Amniotic epithelial cell (primary cell): ENCODE data around the gene NT5DC4.

Experiments
- DNase-seq: peaks from one replicate; pipeline ENCODE4 v3.0.0-alpha.2; 2010; ENCODE audit warnings: low read depth

The NT5DC4 gene

GRCh38 chr2:112723547-112723940 is 2.7 kb downstream of the NT5DC4 start:
- DNase-seq: no peak

DNA sequence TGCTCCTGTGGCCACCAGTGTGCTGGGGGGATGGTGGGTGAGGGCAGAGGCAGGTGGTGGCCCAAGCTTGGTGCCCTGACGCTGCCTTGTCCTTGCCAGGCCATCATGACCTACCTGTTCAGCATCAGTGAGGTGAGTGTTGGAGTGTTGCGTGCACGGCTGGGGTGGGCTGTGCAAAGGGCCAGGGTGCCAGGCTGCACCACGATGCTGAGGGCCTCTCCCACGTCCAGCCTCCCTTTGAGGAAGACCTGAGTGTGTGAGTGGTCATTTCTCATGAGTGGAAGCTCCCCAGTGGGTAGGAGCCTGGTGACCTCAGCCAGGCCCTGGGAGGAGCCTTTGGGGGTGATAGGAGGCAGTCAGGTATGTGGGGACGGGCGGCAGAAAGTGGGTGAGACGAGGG is 3.2 kb downstream of the NT5DC4 start:
- DNase-seq: no peak

DNA sequence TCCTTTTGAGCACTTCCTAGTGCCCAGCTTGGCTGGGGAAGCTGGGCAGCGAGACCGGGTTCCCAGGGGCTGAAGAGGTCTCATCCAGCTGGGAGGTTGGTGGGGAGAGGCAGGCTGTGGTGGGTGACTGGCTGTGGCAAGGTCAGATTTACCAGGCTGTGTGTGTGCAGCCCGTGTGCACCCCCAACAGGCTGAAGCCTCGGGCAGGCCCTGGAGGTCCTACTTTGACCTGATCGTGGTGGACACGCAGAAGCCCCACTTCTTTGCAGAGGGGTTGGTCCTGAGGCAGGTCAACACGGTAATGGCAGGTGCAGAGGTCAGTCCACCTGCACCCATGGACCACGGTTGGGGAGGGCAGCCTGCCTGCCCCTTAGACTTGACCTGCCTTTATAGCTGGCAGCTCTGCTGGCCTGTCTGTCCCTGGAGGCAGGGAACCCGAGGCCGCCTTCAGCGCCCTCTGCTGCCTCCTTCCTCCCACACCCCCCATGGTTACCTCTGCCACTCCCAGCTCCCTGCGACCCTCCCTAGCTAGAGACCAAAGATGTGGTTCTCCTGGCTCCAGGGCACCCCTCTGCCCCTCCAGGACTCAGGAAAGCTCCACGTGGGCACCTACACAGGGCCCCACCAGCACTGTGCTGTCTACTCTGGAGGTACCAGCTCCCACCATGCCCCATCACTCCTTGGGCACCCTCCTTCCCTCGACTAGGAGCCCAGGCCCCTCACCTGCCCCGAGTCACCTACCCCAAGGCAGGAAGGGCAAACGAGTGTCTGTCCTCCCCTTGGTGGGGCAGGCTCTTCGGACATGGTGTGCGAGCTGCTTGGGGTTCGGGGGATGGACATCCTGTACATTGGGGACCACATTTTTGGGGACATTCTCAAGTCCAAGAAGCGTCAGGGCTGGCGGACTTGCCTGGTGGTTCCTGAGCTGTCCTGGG is 4.0 kb downstream of the NT5DC4 start:
- peak; percentile 27 for DNase-seq

- DNase-seq: no peak
Observed at GRCh38 chr2:112725545-112726457, 5.0 kb downstream of the NT5DC4 start.

DNA sequence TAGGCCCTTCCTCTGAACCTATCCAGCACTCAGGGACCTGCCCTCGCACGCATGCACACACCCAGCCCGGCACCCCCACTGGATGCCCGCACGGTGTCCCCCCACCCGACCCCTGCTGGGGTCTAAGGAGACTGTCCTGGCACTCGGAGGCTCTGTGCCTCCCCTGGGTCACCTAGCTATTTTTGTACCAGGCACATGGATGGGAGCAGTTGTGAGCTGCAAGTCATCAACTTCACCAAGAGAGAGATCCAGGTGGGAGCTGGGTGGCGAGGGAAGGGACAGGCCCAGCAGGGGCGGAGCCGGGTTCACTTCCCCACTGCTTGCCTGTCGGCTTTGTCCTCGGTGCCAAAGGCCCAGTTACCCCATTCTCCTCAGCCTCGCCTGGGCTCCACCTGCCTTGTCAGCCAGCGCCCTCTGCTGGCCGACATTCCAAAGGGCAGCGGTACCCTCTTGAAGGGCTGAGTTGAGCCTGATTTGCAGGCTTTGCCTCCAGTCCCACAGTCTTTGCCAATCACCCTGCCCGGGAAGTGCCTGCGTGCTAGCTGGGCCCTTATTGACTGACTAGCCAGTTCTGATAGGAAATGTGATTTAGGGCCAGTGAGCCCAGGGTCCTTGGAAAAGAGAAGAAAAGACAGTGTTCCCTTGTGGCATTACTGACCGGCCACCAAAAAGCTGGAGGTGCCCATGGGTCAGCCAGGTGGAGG is 5.8 kb downstream of the NT5DC4 start:
- peak; percentile 84 for DNase-seq

- DNase-seq: no peak
Observed at GRCh38 chr2:112727276-112728028, 6.6 kb downstream of the NT5DC4 start.

- DNase-seq: no peak
Observed at GRCh38 chr2:112728029-112728362, 7.2 kb downstream of the NT5DC4 start.

DNA sequence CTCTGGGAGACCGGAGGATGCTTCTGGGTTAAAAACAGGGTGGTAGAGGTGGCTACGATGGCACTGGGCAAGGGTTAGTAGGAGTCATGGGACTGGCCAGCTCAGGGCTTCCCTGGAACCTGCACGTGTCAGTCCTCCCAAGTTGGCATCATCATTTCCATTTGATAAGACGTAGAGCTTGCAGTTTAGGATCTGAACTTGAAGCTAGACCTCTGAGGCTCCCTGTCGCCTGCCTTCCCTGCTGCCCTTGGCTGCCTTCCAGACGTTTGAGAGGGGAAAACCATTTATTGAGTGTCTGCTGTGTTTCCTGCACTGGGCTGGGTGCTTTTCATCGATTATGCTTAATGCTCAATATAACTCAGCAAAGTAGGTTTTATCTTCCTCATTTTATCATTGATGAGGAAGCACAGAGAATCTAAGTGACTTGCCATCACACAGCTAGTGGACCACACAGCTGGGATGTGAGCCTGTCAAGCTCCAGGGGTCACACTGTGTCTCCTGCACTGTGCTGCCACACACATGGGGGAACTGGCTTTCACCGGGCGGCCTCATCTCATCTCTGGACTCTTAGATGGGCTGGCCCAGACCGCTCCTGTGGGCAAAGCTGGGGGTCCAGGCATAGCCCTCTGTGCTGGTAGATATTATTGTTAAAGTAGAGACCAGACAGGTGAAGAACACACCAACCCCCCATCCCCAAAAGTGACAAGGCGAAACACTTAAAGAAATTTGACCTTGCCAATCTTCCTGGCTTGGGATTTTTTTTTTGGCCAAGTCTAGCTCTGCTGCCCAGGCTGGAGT is 7.8 kb downstream of the NT5DC4 start:
- DNase-seq: no peak

- DNase-seq: no peak
Observed at GRCh38 chr2:112730216-112730615, 9.4 kb downstream of the NT5DC4 start.

DNA sequence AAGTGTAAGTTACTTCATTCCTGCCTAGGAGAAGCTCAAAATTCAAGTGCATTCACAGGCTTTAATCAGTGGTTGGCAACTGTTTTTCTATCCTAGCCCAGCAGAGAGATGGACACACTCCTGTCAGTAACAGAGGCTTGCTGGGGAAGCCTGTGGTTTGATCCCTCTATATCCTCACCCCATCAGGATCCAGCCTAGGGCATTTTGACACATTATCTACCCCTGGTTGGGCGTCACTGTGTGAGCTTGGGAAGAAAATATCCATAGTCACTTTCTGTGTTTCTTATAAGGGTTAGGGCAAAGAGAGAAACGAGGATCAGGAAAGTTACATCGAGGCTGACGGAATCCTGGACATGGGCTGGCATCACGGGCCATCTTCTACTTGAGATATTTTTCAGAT is 10.0 kb downstream of the NT5DC4 start:
- no peak for DNase-seq

GRCh38 chr2:112731479-112731878 is 10.7 kb downstream of the NT5DC4 start:
- DNase-seq: no peak

DNA sequence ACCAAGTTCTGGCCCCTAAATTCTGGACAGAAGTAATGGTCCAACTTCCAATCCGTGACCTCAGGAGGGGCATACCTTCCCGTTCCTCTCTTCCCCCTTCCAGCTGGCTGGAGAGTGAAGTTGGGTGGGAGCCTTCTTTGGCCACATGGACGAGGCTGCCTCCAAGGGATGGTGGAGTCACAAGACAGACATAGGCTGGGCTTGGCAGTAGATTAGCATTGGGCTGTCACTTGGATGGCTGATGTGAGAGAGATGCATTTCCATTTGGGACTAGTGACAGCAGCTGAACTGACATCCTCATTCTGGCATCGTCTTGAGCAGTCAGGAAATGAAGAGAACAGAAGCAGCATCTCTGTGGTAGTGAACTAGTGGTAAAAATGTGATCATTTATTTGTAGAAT is 12.6 kb downstream of the NT5DC4 start:
- DNase-seq: no peak

DNA sequence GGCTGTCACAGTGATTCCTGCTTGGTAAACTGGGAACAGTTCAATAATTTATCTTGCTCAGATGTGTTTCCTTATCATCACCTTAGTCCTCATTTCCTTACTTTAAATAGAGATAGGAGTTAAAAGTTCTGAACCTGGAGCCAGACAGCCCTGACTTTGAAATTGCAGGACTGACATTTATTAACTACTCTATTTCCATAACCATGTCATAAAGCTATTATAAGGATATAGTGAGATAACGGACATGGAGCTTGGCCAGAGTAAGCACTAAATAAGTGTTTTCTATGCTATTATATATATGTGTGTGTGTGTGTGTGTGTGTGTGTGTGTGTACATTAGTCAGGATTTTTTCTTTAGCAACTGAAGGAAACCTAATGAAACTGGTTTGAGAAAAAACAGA is 13.1 kb downstream of the NT5DC4 start:
- DNase-seq: no peak

DNA sequence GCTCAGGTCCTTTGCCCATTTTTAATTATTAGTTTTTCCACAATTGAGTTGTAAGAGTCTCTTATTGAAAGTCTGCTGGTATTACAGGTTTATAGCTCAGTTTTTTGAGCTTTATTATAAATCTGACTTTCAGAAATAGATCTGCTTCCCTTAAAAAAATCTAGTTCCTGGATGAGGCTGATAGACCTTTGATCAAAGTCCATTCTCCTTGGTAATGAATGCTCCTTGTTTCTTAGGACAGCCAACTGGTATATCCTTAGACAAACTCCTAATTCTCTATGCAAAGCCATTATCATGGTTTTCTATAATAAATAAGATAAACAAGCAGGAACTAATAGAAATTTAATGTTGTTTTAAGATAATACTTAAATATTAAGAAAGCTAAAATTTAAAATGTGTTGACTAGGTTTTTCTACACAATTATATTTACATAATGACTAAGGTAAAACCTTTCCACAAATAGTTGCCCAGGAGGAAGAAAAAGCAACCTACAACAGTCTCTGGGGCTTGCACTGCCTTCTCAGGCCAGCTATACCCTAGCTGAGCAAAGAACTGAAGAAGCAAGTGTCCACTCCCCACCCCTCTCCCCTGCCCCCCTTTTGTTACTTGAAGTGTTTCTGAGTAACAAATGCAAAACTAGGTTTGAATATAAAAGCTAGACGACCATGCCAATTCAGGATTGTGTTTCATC is 16.9 kb downstream of the NT5DC4 start:
- DNase-seq: no peak

GRCh38 chr2:112740527-112740926 is 19.7 kb downstream of the NT5DC4 start:
- no peak for DNase-seq

DNA sequence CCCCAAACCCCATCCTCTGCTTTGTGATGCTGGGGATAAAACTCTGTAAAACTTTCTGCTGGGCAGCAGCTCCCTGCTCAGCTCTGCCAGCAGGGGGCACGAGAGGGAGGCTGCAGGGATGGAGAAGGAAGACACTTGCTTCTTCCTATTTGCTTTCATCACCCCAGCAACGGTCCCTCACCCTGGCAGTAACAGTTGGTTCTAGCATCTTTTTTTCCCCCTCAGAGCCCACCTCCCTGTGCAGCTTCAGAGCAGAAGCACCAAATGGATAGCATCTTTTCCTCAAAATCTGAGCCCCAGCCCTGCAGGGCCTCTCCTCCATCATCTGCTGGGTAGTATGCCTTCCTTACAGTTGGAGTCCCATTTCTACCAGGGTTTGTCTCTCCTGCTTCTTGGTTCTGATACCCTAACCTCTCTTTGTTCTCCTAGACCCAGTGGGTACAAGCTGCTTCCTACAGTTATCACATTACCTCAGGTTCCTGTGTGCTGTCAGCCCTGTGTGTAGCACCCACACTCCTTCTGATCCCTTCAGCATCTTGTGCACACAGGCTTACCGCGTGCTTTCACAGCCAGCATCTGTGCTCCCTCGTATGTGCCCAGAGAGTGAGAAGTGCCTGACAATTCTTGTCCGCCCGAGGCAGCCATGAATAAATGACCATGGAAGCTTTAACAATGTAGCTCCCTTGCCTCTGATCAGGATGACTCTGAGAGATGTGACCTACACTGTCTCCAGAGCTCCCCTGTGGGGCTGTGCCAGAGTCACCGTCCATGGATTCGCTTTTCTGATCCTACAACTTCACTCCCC is 29.1 kb downstream of the NT5DC4 start:
- peak; percentile 72 for DNase-seq

DNA sequence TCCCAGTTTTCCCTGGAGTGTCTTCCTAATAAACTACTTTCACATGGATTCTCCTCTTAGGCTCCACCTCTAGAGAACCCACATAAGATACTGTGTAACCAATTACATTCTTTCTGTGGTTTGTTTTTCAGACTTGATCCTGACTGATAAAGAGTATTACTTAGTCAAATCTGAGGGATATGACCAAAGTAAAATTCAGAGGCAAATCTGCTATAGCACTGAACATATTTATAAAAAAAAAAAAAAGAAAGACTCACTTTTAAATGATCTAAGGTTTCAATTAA is 29.7 kb downstream of the NT5DC4 start:
- peak; percentile 81 for DNase-seq

- DNase-seq: no peak
Observed at GRCh38 chr2:112751451-112752197, 30.8 kb downstream of the NT5DC4 start.

DNA sequence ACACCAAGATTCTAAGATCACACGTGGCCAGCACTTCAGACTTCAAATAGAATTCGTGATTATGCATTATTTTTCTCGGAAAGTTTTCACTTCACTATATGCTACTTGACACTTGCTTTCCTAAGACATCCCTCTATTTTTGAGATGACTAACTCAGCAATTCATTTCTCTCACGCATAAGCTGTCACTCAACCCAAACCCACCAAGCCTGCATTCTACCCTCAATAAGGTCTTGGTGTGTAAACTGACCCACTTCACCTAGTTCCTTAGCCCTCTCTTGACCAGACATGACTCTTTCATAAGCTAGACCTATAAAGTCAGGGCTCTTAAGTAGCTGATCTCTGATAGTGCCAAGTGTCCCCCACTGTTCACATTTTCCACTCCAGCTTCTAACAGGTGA is 31.8 kb downstream of the NT5DC4 start:
- DNase-seq: no peak
